HG03442 (cell line): ENCODE results near the gene TGFB1.
"Not testable (repeated sequence)": the region's sequence is repeated elsewhere in the genome, so short reads cannot be mapped to it uniquely, and the experiment has no call there.

Experiments
- ATAC-seq: cut with Tn5 transposase; IDR thresholded peaks from one replicate; pipeline ENCODE4 v1.9.1; 2021; ENCODE audit warnings: mild to moderate bottlenecking, moderate library complexity; ENCODE audit not compliant: unreplicated experiment

The TGFB1 gene

GRCh38 chr19:41346916-41347315 lies 6.8 kb downstream of the TGFB1 start:
- ATAC-seq = not testable (repeated sequence)

GRCh38 chr19:41344162-41344561 lies 9.6 kb downstream of the TGFB1 start:
- ATAC-seq = no peak

GRCh38 chr19:41341669-41342490 lies 11.8 kb downstream of the TGFB1 start:
- no peak for ATAC-seq

- no peak for ATAC-seq
Observed at GRCh38 chr19:41339936-41340335, 13.8 kb downstream of the TGFB1 start.

GRCh38 chr19:41335467-41335866 lies 18.3 kb downstream of the TGFB1 start:
- ATAC-seq = no peak

- no peak for ATAC-seq
Observed at GRCh38 chr19:41334793-41335192, 18.9 kb downstream of the TGFB1 start.

GRCh38 chr19:41332468-41332867 lies 21.3 kb downstream of the TGFB1 start:
- no peak for ATAC-seq

GRCh38 chr19:41332000-41332399 lies 21.7 kb downstream of the TGFB1 start:
- no peak for ATAC-seq

- no peak for ATAC-seq
Observed at GRCh38 chr19:41330946-41331678, 22.6 kb downstream of the TGFB1 start.

- no peak for ATAC-seq
Observed at GRCh38 chr19:41330481-41330880, 23.2 kb downstream of the TGFB1 start.

GRCh38 chr19:41328842-41329225 lies 24.9 kb downstream of the TGFB1 start:
- no peak for ATAC-seq

- ATAC-seq = peak; percentile 20
Observed at GRCh38 chr19:41328157-41328841, 25.4 kb downstream of the TGFB1 start.

- ATAC-seq = peak; percentile 42
Observed at GRCh38 chr19:41327576-41328156, 26.1 kb downstream of the TGFB1 start.

GRCh38 chr19:41327076-41327575 lies 26.6 kb downstream of the TGFB1 start:
- no peak for ATAC-seq

GRCh38 chr19:41325947-41326706 lies 27.6 kb downstream of the TGFB1 start:
- no peak for ATAC-seq

- no peak for ATAC-seq
Observed at GRCh38 chr19:41325640-41325946, 28.1 kb downstream of the TGFB1 start.

GRCh38 chr19:41324921-41325639 lies 28.6 kb downstream of the TGFB1 start:
- no peak for ATAC-seq

- no peak for ATAC-seq
Observed at GRCh38 chr19:41324231-41324702, 29.5 kb downstream of the TGFB1 start.

GRCh38 chr19:41323430-41324125 lies 30.1 kb downstream of the TGFB1 start:
- ATAC-seq = no peak
